Ovary (tissue), 9 donors: ENCODE results near the gene SLC16A4. TPM values are rescaled to one million over a fixed set of nuclear protein-coding genes. Genes with fewer than 3 reads are reported as not detected.

ENCODE experiments used
- DNase-seq, 5 donors: peaks; one replicate each; pipeline ENCODE4 v3.0.0-alpha.2; 2019 to 2020
- H3K27ac ChIP-seq, 2 donors: fragments of 200-600 bp; one replicate each; pipeline versions ENCODE4 v1.5.1 to v1.8.0; 2019 to 2022
- H3K27me3 ChIP-seq: fragments of 200-600 bp; one replicate; pipeline ENCODE4 v1.8.0; 2022
- H3K36me3 ChIP-seq: fragments of 200-600 bp; sonication (generic); one replicate; pipeline ENCODE4 v1.5.1; 2019
- H3K4me1 ChIP-seq: one replicate; pipeline ENCODE4 v1.8.1; 2013; ENCODE audit warnings: mild to moderate bottlenecking, moderate library complexity; ENCODE audit not compliant: insufficient read depth
- H3K4me3 ChIP-seq: fragments of 200-600 bp; sonication (generic); one replicate; pipeline ENCODE4 v1.5.1; 2017
- H3K9me3 ChIP-seq, 2 donors: fragments of 200-600 bp in 1 of 2; sonication (generic) in 1 of 2; one replicate each; pipeline versions ENCODE4 v1.5.1 to v1.8.1; 2013 to 2019; ENCODE audit warnings: mild to moderate bottlenecking in 1 of 2, moderate library complexity in 1 of 2
- CTCF ChIP-seq, 3 donors: fragments of 450-650 bp in 2 of 3; fragments of 200-600 bp in 1 of 3; IDR thresholded peaks; one replicate each; pipeline versions ENCODE4 v1.5.1 to v1.8.0; 2016 to 2022; ENCODE audit warnings: antibody characterized with exemption in 3 of 3, mild to moderate bottlenecking in 1 of 3
- EP300 ChIP-seq: sonication (generic); formaldehyde crosslinking; IDR thresholded peaks from one replicate; pipeline ENCODE4 v1.6.1; 2017; ENCODE audit warnings: antibody characterized with exemption
- POLR2A ChIP-seq: fragments of 450-650 bp; IDR thresholded peaks from one replicate; pipeline ENCODE4 v1.6.1; 2017; ENCODE audit warnings: antibody characterized with exemption, mild to moderate bottlenecking, moderate library complexity
- WGBS, 3 donors: extraction: QIAGEN DNeasy Blood & Tissue Kit in 1 of 3; methylation state at CpG; one replicate each; pipeline versions ENCODE4 v1.1.5 to v1.1.7; 2013 to 2017; 5-methylcytosine and 5-hydroxymethylcytosine counted together
- intact Hi-C, 4 donors: fragments of 100-400 bp; cut with DNase I; formaldehyde crosslinking; loops; one replicate each; pipeline versions ENCODE4 v1.11.0 to v1.15.1; 2022 to 2023
- polyA plus RNA-seq, 2 donors: library from polyadenylated mRNA; stranded (reverse); fragments of 200-250 nt in 1 of 2; fragments of 350-450 nt in 1 of 2; fragmentation: Illumina TruSeq in 1 of 2; extraction: RNeasy Lipid Tissue Mini Kit (QIAGEN cat#74804) in 1 of 2; gene quantifications; one replicate each; pipeline ENCODE4 v1.2.3, GENCODE V29; 2013 to 2014
- total RNA-seq, 7 donors: library from RNA; depleted of rRNA in 2 of 7; stranded (reverse); fragments of >200 nt in 2 of 7; fragmentation: NEBNext Ultra II Directional in 3 of 7; extraction: Animal tissue kit (Norgen Biotek cat#: 25700) in 3 of 7; gene quantifications; one replicate each; pipeline versions ENCODE4 v1.1.0 to v1.2.4, GENCODE V29; 2016 to 2023
- donor health status: DM: no; HTN: no; CAD: no; lungs with moderate emphysema.
- donor health status: DM: no; HTN: no; CAD: no.
- donor health status: Bipolar disorder and iron deficiency.
- donor health status: DM: yes; HTN: yes; CAD: no.
- donor health status: DM: no; HTN: no; CAD: no.
- donor health status: DM: yes; HTN: yes; CAD: no.

Gene SLC16A4
- total and polyA plus RNA-seq, 9 donors, result 14.5 to 33.7 (median 23.9) TPM

- Histone ChIP-seq H3K36me3 (no peaks in the 10 kb centered on the region), H3K27ac (no peak overlapping the region), H3K4me1 (peaks cover 17% of the 10 kb centered on the region), H3K9me3 (no peaks in the 10 kb centered on the region), H3K27me3 (no peaks in the 10 kb centered on the region), H3K4me3 (no peak overlapping the region)
- intact Hi-C loops, result loop anchor here in 1 of 4 donors (10.0 kb wide), 1 partner anchor 49 kb away; the partner anchor contains the start of gene SLC16A4
- no peak for TF ChIP-seq EP300
- TF ChIP-seq POLR2A, result no peak
- no peak for TF ChIP-seq CTCF (IDR thresholded peaks at IDR 0.05)
- 77 to 83% (median 79%) methylated on average over 3 of the region's 3 CpGs for WGBS, 3 donors
- no peak for DNase-seq
Observed at GRCh38 chr1:110345480-110345879, 45.3 kb downstream of the SLC16A4 start.

DNA sequence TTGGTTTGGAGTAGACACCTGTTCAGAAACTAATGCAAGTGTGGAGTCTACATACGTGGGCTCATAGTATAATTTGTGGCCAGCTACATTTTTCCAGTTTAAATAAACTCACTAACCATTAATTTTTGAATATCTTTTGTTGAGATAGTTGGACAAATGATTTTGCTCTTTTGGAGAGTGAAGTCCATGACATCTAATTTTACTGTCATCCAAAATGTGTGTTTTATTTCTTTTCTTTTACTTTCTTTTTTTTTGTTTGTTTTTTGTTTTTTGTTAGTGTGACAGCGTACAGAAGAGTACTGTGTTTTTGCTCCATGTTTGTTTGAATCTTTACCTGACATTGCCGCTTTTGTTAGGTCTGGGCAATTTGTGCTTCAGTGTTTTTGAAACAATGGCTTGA is 46.7 kb downstream of the SLC16A4 start:
- no peak overlapping the region for H3K27ac ChIP-seq
- H3K4me3 ChIP-seq, result no peak overlapping the region
- H3K27me3 ChIP-seq, result no peaks in the 10 kb centered on the region
- H3K36me3 ChIP-seq, result no peaks in the 10 kb centered on the region
- H3K4me1 ChIP-seq, result peaks cover 15% of the 10 kb centered on the region
- intact Hi-C loops, result loop anchor here in 1 of 4 donors (10.0 kb wide), 1 partner anchor 51 kb away; the partner anchor contains the start of gene SLC16A4
- no peak for TF ChIP-seq CTCF (IDR thresholded peaks at IDR 0.05)
- no peak for TF ChIP-seq EP300
- TF ChIP-seq POLR2A, result no peak
- no peak for DNase-seq
- H3K9me3 ChIP-seq, result no peaks in the 10 kb centered on the region
- 81 to 85% (median 82%) methylated on average over 3 of the region's 3 CpGs for WGBS, 3 donors

DNA sequence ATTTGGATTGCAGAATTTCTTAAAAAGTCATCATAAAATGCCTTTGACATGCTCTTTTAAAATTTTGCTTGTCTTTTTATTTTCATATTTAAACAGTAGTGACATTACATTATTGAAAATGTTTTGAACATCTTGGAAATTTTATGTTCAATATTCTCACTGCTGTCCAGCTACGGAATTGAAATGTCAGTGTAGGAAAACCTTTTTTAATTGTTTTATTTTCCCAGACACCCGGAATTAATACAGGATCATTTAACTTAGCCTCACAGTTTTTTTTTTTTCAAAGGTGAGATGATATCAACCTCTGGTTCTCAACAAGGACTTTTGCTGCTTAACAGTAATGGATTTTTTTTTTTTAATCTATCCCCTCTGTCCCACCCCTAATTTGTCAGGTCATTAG is 47.6 kb downstream of the SLC16A4 start:
- H3K9me3 ChIP-seq, result no peaks in the 10 kb centered on the region
- TF ChIP-seq POLR2A, result no peak
- no peak overlapping the region for H3K27ac ChIP-seq
- H3K4me3 ChIP-seq, result no peak overlapping the region
- no peaks in the 10 kb centered on the region for H3K27me3 ChIP-seq
- 45 to 68% (median 65%) methylated on average over 2 of the region's 2 CpGs for WGBS, 3 donors
- intact Hi-C loops, result loop anchor here in 1 of 4 donors (10.0 kb wide), 1 partner anchor 52 kb away; the partner anchor contains the start of gene SLC16A4
- no peak for DNase-seq
- H3K36me3 ChIP-seq, result no peaks in the 10 kb centered on the region
- H3K4me1 ChIP-seq, result peaks cover 15% of the 10 kb centered on the region

DNA sequence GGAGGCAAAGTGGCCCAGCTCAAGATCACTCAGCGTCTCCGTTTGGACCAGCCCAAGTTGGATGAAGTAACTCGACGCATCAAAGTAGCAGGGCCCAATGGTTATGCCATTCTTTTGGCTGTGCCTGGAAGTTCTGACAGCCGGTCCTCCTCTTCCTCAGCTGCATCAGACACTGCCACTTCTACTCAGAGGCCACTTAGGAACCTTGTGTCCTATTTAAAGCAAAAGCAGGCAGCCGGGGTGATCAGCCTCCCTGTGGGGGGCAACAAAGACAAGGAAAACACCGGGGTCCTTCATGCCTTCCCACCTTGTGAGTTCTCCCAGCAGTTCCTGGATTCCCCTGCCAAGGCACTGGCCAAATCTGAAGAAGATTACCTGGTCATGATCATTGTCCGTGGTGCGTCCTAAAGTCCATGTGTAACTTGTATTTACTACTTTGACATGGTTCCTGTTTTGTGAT is 48.9 kb downstream of the SLC16A4 start:
- H3K27me3 ChIP-seq, result no peaks in the 10 kb centered on the region
- H3K4me1 ChIP-seq, result peaks cover 13% of the 10 kb centered on the region
- no peaks in the 10 kb centered on the region for H3K36me3 ChIP-seq
- DNase-seq, result no peak
- intact Hi-C loops, result loop anchor here in 1 of 4 donors (10.0 kb wide), 1 partner anchor 53 kb away; the partner anchor contains the start of gene SLC16A4
- no peak overlapping the region for H3K4me3 ChIP-seq
- 58 to 64% (median 60%) methylated on average over 9 of the region's 9 CpGs for WGBS, 3 donors
- no peaks in the 10 kb centered on the region for H3K9me3 ChIP-seq
- H3K27ac ChIP-seq, result no peak overlapping the region
- no peak for TF ChIP-seq CTCF (IDR thresholded peaks at IDR 0.05)
- TF ChIP-seq POLR2A, result no peak
- TF ChIP-seq EP300, result no peak

DNA sequence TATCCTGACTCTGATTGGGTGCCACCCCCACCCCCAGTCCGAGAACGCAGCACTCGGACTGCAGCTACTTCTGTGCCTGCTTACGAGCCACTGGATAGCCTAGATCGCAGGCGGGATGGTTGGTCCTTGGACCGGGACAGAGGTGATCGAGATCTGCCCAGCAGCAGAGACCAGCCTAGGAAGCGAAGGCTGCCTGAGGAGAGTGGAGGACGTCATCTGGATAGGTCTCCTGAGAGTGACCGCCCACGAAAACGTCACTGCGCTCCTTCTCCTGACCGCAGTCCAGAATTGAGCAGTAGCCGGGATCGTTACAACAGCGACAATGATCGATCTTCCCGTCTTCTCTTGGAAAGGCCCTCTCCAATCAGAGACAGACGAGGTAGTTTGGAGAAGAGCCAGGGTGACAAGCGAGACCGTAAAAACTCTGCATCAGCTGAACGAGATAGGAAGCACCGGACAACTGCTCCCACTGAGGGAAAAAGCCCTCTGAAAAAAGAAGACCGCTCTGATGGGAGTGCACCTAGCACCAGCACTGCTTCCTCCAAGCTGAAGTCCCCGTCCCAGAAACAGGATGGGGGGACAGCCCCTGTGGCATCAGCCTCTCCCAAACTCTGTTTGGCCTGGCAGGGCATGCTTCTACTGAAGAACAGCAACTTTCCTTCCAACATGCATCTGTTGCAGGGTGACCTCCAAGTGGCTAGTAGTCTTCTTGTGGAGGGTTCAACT is 49.5 kb downstream of the SLC16A4 start:
- WGBS, 3 donors, result 73 to 83% (median 75%) methylated on average over 26 to 27 of the region's 27 CpGs
- H3K4me1 ChIP-seq, result peaks cover 13% of the 10 kb centered on the region
- intact Hi-C loops, result loop anchor here in 1 of 4 donors (10.0 kb wide), 1 partner anchor 53 kb away; the partner anchor contains the start of gene SLC16A4
- no peak overlapping the region for H3K27ac ChIP-seq
- no peaks in the 10 kb centered on the region for H3K36me3 ChIP-seq
- peak in 2 of 5 donors; percentile 27 to 31 for DNase-seq
- no peak overlapping the region for H3K4me3 ChIP-seq
- TF ChIP-seq POLR2A, result no peak
- no peak for TF ChIP-seq EP300
- TF ChIP-seq CTCF (IDR thresholded peaks at IDR 0.05), result no peak
- H3K9me3 ChIP-seq, result no peaks in the 10 kb centered on the region
- no peaks in the 10 kb centered on the region for H3K27me3 ChIP-seq
